Liver (tissue), 3 donors: ENCODE data around the gene TJAP1.

ENCODE experiments used
- FOXA1 ChIP-seq: IDR thresholded peaks from 2 replicates; pipeline ENCODE4 v1.6.1; 2016; ENCODE audit warnings: antibody characterized with exemption
- GABPA ChIP-seq, 2 donors: IDR thresholded peaks in 1 of 2; conservative IDR thresholded peaks in 1 of 2; 2 replicates each; pipeline ENCODE4 v1.6.1; 2016; ENCODE audit warnings: antibody characterized with exemption in 2 of 2, mild to moderate bottlenecking in 1 of 2, moderate library complexity in 1 of 2
- HNF4G ChIP-seq: IDR thresholded peaks from 2 replicates; pipeline ENCODE4 v1.6.1; 2016; ENCODE audit warnings: antibody characterized with exemption
- JUND ChIP-seq, 2 donors: IDR thresholded peaks; 2 replicates each; pipeline ENCODE4 v1.6.1; 2016; ENCODE audit warnings: antibody characterized with exemption in 2 of 2
- NR2F2 ChIP-seq: IDR thresholded peaks from 2 replicates; pipeline ENCODE4 v1.6.1; 2016; ENCODE audit warnings: antibody characterized with exemption
- RAD21 ChIP-seq, 2 donors: IDR thresholded peaks; 2 replicates each; pipeline ENCODE4 v1.6.1; 2016; ENCODE audit warnings: antibody characterized with exemption in 2 of 2, mild to moderate bottlenecking in 2 of 2
- REST ChIP-seq: IDR thresholded peaks from 2 replicates; pipeline ENCODE4 v1.6.1; 2016; ENCODE audit warnings: antibody characterized with exemption, mild to moderate bottlenecking
- RXRA ChIP-seq, 2 donors: IDR thresholded peaks; 2 replicates each; pipeline ENCODE4 v1.6.1; 2017 to 2018; ENCODE audit warnings: antibody characterized with exemption in 2 of 2, mild to moderate bottlenecking in 1 of 2
- SP1 ChIP-seq: IDR thresholded peaks from 2 replicates; pipeline ENCODE4 v1.6.1; 2018; ENCODE audit warnings: antibody characterized with exemption, mild to moderate bottlenecking
- TAF1 ChIP-seq: conservative IDR thresholded peaks from 2 replicates; pipeline ENCODE4 v1.6.1; 2016; ENCODE audit warnings: antibody characterized with exemption, mild to moderate bottlenecking
- YY1 ChIP-seq: IDR thresholded peaks from 2 replicates; pipeline ENCODE4 v1.6.1; 2016; ENCODE audit warnings: antibody characterized with exemption, mild to moderate bottlenecking
- TF ChIP-seq, protein P1 (sequence below): fragments of 150-350 bp; IDR thresholded peaks from 2 replicates; pipeline ENCODE4 v1.5.1; 2017; ENCODE audit warnings: improper control_type of control experiment, low read depth, low read length; ENCODE audit not compliant: missing input control
- TF ChIP-seq, protein P2 (sequence below): IDR thresholded peaks from 2 replicates; pipeline ENCODE4 v1.6.1; 2016; ENCODE audit warnings: antibody characterized with exemption
- TF ChIP-seq, protein P3 (sequence below): IDR thresholded peaks from 2 replicates; pipeline ENCODE4 v1.6.1; 2016; ENCODE audit warnings: antibody characterized with exemption
- donor health status: healthy.
- donor health status: healthy.

- TF ChIP-seq, protein P1, sequence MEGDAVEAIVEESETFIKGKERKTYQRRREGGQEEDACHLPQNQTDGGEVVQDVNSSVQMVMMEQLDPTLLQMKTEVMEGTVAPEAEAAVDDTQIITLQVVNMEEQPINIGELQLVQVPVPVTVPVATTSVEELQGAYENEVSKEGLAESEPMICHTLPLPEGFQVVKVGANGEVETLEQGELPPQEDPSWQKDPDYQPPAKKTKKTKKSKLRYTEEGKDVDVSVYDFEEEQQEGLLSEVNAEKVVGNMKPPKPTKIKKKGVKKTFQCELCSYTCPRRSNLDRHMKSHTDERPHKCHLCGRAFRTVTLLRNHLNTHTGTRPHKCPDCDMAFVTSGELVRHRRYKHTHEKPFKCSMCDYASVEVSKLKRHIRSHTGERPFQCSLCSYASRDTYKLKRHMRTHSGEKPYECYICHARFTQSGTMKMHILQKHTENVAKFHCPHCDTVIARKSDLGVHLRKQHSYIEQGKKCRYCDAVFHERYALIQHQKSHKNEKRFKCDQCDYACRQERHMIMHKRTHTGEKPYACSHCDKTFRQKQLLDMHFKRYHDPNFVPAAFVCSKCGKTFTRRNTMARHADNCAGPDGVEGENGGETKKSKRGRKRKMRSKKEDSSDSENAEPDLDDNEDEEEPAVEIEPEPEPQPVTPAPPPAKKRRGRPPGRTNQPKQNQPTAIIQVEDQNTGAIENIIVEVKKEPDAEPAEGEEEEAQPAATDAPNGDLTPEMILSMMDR = no peak
- TF ChIP-seq SP1 = no peak
- no peak for TF ChIP-seq RAD21 (IDR thresholded peaks at IDR 0.05)
- no peak for TF ChIP-seq NR2F2
- TF ChIP-seq JUND (IDR thresholded peaks at IDR 0.05) = no peak
- no peak for TF ChIP-seq RXRA (IDR thresholded peaks at IDR 0.05)
- no peak for TF ChIP-seq YY1
- TF ChIP-seq REST = no peak
- TF ChIP-seq, protein P2, sequence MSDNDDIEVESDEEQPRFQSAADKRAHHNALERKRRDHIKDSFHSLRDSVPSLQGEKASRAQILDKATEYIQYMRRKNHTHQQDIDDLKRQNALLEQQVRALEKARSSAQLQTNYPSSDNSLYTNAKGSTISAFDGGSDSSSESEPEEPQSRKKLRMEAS = no peak
- no peak for TF ChIP-seq GABPA (IDR thresholded peaks at IDR 0.05 in 1 of 2, conservative IDR thresholded peaks at IDR 0.05 in 1 of 2)
- TF ChIP-seq, protein P3, sequence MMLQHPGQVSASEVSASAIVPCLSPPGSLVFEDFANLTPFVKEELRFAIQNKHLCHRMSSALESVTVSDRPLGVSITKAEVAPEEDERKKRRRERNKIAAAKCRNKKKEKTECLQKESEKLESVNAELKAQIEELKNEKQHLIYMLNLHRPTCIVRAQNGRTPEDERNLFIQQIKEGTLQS = no peak
- no peak for TF ChIP-seq HNF4G
- no peak for TF ChIP-seq TAF1
- no peak for TF ChIP-seq FOXA1
Measured at GRCh38 chr6:43492673-43493072, 15.3 kb downstream of the TJAP1 start.
